GM18909 (cell line): ENCODE measurements around the gene MYCBPAP.

Experiments used
- ATAC-seq: cut with Tn5 transposase; IDR thresholded peaks from one replicate; pipeline ENCODE4 v1.9.1; 2021; ENCODE audit warnings: mild to moderate bottlenecking; ENCODE audit not compliant: unreplicated experiment, poor library complexity

Gene MYCBPAP

DNA sequence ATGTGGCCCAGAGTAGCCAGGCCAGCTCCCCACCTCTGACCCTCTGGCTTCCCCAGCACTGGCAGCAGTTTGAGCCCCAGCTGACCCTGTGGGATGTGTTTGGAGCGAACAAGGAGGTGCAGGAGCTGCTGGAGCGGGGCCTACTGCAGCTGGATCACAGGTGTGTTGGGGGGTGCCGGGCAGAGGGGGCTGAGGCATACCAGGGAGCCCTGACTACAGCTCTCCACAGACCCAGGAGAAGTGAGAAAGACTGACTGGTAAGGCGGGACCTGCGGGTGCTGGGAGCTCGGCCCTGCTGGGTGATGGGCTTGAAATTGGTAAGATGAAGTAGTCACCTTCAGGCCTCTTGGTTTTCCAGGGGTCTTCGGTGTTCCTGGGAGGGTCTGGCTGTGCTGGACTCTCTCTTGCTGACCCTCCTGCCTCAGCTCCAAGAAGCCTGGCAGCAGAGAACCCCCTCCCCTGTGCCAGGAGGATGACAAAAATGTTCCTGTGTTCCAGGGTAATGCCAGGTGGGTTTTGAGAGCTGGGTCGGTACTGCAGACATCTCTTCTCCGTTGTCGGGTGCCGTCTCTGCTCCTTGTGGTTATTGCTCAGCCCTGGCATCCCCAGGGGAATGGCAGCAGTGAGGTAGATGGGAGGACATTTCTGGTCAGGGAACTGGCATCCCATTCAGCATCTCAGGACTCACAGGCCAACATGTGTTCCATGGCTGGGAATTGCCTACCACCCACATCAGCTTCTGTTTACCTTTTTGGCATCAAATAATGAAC, 23.7 kb upstream of the MYCBPAP start:
- no peak for ATAC-seq

DNA sequence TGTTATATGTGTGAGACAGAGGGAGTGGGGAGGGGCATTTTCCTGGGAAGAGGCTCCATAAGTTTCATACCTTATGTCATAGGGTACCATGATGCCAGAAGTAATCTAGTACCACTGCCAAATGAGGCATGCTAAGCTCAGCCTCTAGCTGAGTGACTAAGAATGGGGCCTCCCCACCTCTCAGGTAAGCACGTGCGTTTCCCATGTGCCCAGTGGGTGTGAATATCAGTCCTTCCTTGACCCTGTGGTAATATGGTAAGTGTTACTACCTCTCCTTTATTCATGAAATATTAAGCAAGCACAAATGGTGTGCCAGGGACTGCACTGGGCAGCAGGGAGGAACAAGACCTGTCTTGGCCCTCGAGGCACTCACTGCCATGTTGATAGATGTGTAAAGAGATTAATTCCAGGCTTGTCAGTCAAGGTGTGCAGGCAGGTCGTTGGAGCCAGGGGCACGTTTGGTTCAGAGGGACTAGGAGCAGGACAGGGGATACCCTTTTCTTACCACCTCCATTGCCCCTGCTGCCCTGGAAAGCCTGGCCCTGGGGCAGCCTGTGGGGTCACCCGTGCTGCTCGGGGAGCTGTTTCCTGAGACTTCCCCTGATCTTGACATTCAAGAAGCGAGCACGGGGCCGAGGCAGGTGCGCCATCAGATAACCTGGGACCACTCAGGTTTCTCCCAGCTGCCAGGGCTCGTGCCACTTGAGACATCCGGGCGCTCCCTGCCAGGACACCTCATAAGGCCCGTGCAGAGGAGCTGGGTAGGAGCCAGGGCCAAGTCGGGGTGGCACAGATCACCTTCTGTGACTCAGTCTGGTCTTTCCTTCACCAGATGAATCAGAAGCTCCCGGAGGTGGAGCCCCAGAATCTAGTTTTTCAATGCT, 20.8 kb upstream of the MYCBPAP start:
- no peak for ATAC-seq

DNA sequence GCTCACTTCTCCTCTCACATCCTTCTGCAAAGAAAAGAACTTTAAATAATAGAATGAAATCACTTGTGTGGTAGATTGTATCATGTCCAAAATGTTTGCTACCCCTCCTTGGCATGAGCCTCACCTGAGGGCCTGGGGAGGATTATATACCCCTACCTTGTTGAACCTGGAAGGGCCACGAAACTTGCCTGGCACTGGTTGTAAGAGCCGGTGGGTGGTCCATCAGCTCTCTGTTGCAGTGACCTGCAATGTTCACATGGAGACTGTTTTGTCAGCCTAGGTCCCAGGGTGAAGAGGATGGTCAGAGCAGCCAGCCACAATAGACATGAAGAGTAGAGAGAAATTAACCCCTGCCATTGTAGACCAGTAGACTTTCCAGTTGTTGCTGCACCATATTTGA, 19.4 kb upstream of the MYCBPAP start:
- no peak for ATAC-seq

DNA sequence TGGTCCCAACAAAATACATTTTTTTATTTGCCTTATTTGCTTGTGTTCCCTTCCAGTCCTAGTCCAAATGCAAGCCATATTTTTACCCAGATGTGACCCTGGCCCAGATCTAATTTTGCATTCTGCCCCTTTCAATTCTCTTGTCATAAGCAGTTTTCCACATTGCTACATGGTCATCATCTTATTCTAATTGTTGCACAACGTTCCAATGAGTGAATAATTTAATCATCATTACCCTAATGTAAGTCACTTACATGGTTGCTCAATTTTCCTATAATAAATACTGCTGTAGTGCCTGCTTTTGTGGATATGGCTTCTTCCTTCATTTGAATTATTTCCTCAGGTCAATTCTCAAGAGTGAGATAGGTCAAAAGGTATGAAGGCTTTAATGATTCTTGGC, 16.7 kb upstream of the MYCBPAP start:
- no peak for ATAC-seq

DNA sequence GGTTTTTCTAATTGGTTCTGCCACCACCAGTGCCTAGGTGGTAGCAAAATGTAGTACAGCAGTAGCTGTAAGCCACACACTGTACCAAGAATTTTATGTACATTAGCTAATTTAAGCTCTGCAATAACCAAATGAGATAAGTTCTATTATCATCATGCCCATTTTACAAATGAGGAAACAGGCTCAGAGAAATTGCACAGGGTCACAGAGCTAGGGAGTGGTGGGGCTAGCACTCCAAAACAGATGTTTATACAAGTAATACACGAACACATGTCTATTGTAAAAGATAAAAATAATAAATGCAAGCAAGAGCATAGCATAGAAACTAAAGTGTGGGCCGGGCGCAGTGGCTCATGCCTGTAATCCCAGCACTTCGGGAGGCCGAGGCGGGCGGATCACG, 16.0 kb upstream of the MYCBPAP start:
- no peak for ATAC-seq

DNA sequence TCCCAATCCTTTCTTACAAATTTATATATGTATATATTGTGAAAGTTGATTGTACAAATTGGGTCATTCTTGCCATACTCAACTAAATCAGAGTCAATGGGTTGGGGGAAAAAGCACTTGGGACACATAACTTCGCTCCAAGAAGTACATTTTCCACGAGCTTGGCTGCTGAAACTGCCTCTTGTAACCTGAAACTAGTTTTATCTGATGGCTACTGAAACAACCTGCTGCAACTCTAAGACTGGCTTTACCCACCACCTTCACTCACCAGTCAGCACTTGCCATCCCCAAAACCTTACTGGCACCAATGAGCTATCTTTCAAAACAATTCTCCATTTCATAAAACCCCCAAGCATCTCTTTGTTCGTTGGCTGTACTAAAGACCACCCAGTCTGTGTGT, 14.5 kb upstream of the MYCBPAP start:
- no peak for ATAC-seq

DNA sequence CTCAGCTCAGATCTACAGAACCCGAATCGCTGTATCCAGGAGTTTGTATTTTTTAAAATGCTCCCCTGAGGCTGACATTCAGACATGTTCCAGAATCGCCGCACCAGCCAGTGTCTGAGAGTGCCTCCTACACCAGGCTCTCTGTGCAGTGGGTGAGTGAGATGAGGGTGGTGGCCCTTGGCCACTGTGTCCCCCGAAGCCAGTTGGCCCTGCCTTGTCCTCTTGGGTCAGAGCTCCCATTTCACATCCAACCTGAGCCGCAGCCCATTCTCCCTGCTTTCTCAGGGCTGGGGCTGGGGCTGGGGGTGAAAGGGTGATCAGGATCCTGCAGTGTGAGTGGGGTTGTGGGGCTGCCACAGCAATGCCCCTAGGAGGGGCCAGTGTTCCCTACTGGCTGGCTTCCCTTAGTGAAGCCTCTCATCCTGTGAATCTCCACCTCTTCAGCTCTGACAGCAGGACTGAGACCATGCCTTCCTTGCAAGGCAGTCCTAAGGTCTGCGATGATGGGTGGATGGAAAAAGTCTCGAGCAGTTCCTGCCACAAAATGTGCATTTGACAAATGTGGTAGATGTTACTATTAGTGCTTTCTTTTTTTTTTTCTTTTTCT, 12.9 kb upstream of the MYCBPAP start:
- no peak for ATAC-seq

DNA sequence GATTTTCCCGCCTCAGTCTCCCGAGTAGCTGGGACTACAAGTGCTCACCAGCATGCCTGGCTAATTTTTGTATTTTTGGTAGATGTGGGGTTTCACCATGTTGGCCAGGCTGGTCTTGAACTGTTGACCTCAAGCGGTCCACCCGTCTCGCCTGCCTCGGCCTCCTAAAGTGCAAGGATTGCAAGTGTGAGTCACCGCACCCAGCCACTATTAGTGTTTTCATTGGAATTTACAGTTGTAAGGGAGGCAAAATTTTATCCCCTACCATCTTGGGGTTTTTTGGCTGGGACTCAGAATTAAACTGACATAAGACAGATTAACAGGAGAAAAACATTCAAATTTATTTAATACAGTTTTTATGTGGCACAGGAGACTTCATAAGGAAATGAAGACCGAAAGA, 12.3 kb upstream of the MYCBPAP start:
- ATAC-seq: no peak

DNA sequence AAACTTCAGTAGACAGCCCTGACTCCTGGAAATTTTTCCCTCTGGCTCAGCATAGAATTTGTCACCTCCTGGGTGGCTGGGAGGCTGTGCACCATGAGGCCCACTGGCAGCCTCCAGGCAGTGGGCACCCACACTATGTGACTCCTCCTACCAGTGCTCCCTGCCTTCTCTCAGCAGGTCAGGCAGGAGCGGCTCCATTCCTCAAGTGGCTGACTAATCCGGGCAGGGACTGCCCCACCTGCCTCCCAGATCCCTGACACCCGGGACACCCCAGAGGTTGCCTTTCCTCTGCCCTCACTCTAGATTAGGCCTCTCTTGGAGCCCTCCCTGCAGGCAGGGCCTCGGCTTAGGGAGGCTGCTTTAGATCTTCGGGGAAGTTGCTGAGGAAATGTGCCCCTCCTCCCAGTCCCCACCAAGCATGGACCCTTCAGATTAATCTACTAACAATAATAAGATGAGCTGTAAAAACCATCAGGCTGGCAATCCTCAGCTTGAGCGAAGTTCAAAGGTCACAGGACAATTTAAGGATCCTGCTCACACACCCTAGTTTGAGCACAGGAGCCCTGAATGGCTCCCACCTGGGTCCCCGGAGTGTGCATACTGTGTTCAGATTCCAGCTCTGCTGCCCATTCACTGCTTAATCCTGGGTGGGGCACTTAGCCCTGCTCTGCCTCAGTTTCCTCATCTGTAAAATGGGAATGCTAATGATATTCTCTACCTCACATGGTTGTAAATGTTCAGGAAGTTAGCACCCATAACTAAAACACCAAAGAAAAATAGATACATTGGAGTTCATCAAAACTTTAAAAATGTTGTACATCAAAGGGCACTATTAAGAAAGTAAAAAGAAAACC, 10.0 kb upstream of the MYCBPAP start:
- ATAC-seq: no peak

DNA sequence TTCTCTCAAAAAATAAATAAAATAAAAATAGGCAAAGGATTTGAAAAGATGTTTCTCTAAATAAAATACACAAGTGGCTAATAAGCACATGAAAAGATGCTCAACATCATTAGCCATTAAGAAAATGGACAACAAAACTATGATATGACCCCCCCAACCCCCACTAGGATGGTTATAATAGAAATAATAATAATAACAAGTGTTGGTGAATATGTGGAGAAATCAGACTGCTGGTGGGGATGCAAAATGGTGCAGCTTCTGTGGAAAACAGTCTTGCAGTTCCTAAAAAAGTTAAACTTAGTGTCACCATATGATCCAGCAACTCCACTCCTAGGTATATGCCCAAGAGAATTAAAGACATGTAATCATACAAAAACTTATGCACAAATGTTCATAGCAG, 9.0 kb upstream of the MYCBPAP start:
- ATAC-seq: no peak

DNA sequence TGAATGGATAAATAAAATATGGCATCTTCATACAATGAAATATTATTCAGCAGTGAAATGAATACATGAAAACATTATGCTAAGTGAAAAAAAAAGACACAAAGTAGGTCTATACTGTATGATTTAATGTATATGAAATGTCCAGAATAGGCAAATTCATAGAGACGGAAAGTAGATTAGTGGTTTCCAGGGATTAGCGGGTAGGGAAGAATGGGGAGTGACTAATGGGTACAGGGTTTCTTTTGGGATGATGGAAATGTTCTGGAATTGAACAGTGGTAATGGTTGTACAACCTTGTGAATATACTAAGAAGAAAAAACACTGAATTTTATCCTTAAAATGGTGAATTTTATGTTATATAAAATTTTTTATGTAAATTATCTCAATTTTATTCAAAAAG, 8.5 kb upstream of the MYCBPAP start:
- ATAC-seq: no peak

DNA sequence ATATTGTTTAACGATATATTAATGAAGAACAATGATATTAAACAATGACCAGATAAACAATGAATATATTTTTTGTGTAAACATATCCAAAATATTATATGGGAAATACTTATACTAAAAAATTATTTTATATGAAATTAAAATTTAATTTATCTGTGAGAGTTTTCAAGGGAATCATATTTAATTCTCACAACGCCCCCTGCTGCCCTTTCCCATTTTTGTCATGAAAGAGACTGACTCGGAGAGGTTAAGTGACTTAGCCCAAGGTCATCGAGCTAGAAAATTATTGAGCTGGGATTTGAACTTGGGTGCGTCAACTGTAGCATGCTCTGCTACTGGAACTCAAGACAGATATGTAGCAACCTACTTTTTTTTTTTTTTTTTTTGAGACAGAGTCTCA, 7.2 kb upstream of the MYCBPAP start:
- ATAC-seq: no peak

DNA sequence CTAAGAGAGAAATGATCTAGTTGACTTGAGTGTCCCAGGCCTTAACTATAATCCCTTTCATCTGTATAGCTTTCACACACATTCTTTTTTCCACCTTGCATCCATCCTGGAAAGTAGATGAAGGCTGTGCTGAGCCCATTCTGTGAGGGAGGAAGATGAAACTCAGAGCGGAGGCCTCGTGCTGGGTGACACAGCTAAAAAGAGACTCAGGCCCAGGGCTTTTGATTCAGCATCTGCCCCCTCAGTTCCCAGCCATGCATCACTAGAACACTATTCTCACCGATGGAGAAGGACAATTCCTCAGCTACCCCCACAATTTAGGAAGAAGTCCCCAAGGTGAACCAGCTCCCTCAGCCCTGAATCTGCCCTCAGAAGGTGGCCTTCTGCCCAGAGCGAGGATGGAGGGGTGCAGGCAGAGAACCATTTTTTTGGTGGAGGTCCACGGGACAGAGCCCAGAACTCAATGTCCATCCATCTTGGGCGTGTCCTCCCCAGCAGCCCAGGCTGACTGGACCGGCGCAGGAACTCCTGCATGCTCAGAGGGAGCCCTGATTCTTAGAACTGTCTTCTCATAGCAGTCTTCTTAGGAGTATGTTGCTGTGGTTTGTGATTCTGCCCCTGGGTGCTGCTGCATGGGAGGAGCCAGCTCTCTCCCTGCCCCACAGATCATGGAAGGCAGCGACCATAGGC, 5.8 kb upstream of the MYCBPAP start:
- ATAC-seq: no peak

DNA sequence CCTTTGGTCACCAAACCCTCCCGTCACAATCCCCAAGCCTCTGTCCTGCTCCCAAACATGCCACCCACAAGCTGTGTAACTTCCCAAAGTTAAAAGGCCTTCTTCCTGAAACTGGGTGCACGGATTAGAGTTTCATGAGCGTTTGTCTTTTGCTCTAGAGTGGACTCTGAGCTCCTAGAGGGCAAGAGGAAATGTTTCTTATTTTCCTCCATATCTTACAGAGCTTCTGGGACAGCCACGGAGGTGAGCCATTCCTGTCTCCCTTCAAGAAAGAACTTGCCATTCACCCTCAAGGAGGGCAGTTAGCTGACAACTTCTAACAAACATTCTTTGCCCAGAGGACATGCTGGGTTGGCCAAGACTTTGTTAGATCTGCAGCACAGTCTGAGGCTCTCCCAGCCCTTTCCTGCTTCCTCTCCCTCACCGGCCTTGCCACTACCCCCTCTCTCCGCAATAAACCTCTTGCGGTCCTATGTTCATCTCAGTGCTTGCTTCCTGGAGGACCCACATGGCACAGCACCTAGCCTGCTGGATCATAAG, 2.6 kb upstream of the MYCBPAP start:
- no peak for ATAC-seq

DNA sequence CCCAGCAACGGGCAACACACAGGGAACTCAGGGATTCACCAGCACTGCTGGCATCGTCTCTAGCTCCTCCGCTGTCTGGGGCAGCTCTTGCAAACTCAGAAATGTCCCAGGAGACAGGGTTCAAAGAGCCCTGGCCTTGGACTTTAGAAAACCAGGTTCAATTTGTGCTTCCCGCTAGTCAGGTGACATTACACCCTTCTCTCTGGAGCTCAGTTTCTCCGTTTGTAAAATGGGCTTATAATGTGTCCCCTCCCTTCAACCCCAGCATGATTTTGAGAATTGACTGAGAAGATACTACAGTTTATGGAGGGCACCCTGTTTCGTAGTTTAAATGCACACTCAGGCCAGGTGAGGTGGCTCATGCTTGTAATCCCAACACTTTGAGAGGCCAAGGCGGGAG, 1.9 kb upstream of the MYCBPAP start:
- no peak for ATAC-seq

DNA sequence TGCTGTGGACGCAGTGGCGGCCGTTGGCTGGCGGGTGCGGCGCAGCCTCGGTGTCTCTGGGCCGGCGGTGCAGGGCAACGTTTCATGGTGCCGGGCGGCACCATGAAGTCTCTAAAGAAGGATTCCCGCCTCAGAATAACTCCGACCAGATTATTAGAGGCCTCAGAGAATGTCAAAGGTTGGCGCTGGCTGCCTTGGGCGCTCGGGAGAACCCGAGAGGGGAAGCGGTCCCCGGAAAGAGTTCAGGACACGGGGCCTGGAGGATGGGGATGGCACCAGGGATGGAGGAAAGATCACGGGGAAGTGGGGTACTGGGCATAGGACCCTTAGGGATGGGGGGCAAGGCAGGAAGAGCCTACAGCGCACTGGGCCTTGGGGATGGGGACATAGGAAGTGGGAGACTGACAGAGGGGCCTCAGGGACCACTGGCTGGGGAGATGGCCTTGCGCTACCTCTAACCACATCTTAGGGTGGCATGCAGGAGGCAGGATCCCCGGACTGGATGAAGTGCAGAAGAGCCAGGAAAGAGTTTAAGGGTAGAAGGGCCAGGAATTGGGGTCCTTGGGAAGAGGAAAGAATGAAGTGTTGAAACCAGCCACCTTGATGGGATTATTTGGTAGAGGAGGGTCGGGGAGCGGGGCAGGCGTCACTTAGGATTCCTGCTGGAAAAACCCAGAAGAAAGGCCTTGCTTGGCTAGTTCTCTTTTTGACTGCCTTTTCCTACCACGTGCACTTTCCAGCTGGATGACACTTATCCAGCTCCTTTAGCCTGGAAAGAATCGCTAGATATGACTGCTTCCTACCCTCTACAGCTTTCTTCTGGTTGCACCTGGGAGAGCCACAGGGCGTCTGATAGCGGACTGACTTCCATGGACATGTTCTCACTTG, 578 bp downstream of the MYCBPAP start:
- peak; percentile 42 for ATAC-seq

DNA sequence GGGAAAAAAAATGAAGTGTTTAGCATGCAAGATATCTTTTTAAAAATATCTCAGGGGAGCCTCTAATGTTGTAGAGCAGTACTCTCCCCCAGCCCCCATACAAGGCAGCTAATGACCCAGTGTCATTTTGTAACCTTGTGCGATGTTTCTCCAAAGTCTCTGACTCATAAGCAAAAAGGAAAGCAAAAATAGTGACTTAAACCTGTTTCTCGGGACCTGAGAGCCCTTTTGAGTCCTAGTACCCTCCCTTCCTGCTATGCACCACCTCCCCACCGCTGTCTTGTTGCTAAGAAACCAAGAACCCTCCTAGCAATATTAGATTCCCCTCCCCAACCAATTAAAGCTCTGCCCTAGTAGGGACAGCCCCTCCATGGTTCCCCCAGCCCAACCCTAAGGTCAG, 2.8 kb downstream of the MYCBPAP start:
- peak; percentile 80 for ATAC-seq

DNA sequence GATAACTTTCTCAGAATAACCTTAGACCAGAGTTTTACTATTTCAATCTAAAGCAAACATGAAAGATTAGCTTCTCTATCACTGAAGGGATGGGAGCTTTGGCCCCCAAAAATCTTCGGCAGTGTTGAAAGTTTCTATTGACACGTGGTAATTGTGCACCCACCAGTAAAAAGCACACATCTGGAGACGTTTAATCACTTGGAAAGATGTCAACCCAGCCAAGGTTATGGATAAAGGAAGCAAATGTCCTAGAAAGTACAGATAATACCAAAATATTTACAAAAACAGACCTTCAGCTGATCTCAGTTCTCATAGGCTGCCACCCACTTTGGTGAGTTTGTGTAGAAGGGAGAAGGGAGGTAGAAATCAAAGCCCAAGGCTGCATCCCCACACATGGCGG, 5.3 kb downstream of the MYCBPAP start:
- ATAC-seq: no peak

DNA sequence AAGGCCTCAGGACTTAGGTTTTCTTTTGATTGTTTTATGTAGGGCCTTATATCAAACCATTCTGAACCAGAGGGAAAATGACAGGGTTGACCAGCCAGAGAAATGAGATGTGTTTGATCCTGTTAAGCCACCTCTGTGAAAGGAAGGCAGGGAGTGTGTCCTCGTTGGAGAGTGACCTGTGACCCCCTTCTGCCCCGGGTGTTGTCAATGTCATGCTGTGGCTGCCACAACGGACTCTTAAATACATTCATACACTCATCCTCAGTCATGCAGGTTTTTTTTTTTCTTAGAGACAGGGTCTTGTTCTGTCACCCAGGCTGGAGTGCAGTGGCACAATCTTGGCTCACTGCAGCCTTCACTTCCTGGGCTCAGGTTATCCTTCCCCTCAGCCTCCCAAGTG, 6.1 kb downstream of the MYCBPAP start:
- ATAC-seq: no peak
